NCI-H146 (cell line): Measurements from ENCODE around the gene MERTK.

Source experiments
- DNase-seq: peaks from one replicate; lab custom pipeline; 2025; lab: John Stamatoyannopoulos, UW

The MERTK gene

GRCh38 chr2:111981666-111982065 is 83.3 kb downstream of the MERTK start:
- DNase-seq: no peak

GRCh38 chr2:111982822-111983221 is 84.4 kb downstream of the MERTK start:
- DNase-seq: no peak

- DNase-seq: no peak
These were observed 85.2 kb downstream of the MERTK start for GRCh38 chr2:111983478-111984212.

- no peak for DNase-seq
These were observed 85.8 kb downstream of the MERTK start for GRCh38 chr2:111984213-111984604.

GRCh38 chr2:111985514-111985913 is 87.1 kb downstream of the MERTK start:
- no peak for DNase-seq

GRCh38 chr2:111986116-111986900 is 87.9 kb downstream of the MERTK start:
- no peak for DNase-seq

- DNase-seq: no peak
These were observed 92.0 kb downstream of the MERTK start for GRCh38 chr2:111990375-111990774.

- no peak for DNase-seq
These were observed 92.4 kb downstream of the MERTK start for GRCh38 chr2:111990856-111991255.

- no peak for DNase-seq
These were observed 95.6 kb downstream of the MERTK start for GRCh38 chr2:111994042-111994441.

GRCh38 chr2:111995148-111995547 is 96.7 kb downstream of the MERTK start:
- no peak for DNase-seq

- no peak for DNase-seq
These were observed 101.4 kb downstream of the MERTK start for GRCh38 chr2:111999809-112000208.

- no peak for DNase-seq
These were observed 102.2 kb downstream of the MERTK start for GRCh38 chr2:112000399-112001135.

GRCh38 chr2:112001136-112001715 is 102.8 kb downstream of the MERTK start:
- no peak for DNase-seq

GRCh38 chr2:112001942-112002341 is 103.5 kb downstream of the MERTK start:
- no peak for DNase-seq

- no peak for DNase-seq
These were observed 105.3 kb downstream of the MERTK start for GRCh38 chr2:112003576-112004252.

- no peak for DNase-seq
These were observed 105.8 kb downstream of the MERTK start for GRCh38 chr2:112004253-112004645.

- no peak for DNase-seq
These were observed 107.1 kb downstream of the MERTK start for GRCh38 chr2:112005406-112006075.

- no peak for DNase-seq
These were observed 107.6 kb downstream of the MERTK start for GRCh38 chr2:112006076-112006410.

- no peak for DNase-seq
These were observed 109.1 kb downstream of the MERTK start for GRCh38 chr2:112007493-112007892.

- DNase-seq: no peak
These were observed 110.6 kb downstream of the MERTK start for GRCh38 chr2:112008910-112009485.

GRCh38 chr2:112010751-112011150 is 112.3 kb downstream of the MERTK start:
- no peak for DNase-seq
